ENCODE data around the gene ATP5ME.
A peak's percentile ranks its signal among the peaks of the same experiment; 100 is the strongest.

The ATP5ME gene

GRCh38 chr4:677431-678293 lies 3.6 kb upstream of the ATP5ME start:
- no peak for DNase-seq (ENCODE audit: low spot score)
- peak; percentile 59 for ATAC-seq (ENCODE audit: low read depth)
- no peaks in the 10 kb centered on the region for H3K27me3 ChIP-seq (ENCODE audit: insufficient read depth, poor library complexity, severe bottlenecking)
- no peak for TF ChIP-seq CTCF (IDR thresholded peaks at IDR 0.05; ENCODE audit: poor library complexity, severe bottlenecking)
- H3K27ac ChIP-seq (ENCODE audit: poor library complexity, severe bottlenecking): peak overlapping the region; percentile 9
- no peaks in the 10 kb centered on the region for H3K9me3 ChIP-seq (ENCODE audit: severe bottlenecking)
- H3K36me3 ChIP-seq (ENCODE audit: low read depth): peaks cover 6% of the 10 kb centered on the region
- H3K4me1 ChIP-seq (ENCODE audit: insufficient read depth, poor library complexity, severe bottlenecking): peaks cover 12% of the 10 kb centered on the region
- H3K4me3 ChIP-seq (ENCODE audit: severe bottlenecking): no peak overlapping the region

- Histone ChIP-seq H3K4me3 (ENCODE audit: severe bottlenecking) (no peak overlapping the region), H3K36me3 (ENCODE audit: low read depth) (peaks cover 14% of the 10 kb centered on the region), H3K9me3 (ENCODE audit: severe bottlenecking) (no peaks in the 10 kb centered on the region), H3K4me1 (ENCODE audit: insufficient read depth, poor library complexity, severe bottlenecking) (peaks cover 12% of the 10 kb centered on the region), H3K27ac (ENCODE audit: poor library complexity, severe bottlenecking) (no peak overlapping the region), H3K27me3 (ENCODE audit: insufficient read depth, poor library complexity, severe bottlenecking) (no peaks in the 10 kb centered on the region)
- no peak for ATAC-seq (ENCODE audit: low read depth)
- TF ChIP-seq CTCF (IDR thresholded peaks at IDR 0.05; ENCODE audit: poor library complexity, severe bottlenecking): no peak
- no peak for DNase-seq (ENCODE audit: low spot score)
These were observed 2.8 kb upstream of the ATP5ME start for GRCh38 chr4:676871-677235.

- Histone ChIP-seq H3K4me1 (ENCODE audit: insufficient read depth, poor library complexity, severe bottlenecking) (peaks cover 12% of the 10 kb centered on the region), H3K9me3 (ENCODE audit: severe bottlenecking) (no peaks in the 10 kb centered on the region), H3K27me3 (ENCODE audit: insufficient read depth, poor library complexity, severe bottlenecking) (no peaks in the 10 kb centered on the region), H3K36me3 (ENCODE audit: low read depth) (peaks cover 19% of the 10 kb centered on the region), H3K4me3 (ENCODE audit: severe bottlenecking) (no peak overlapping the region), H3K27ac (ENCODE audit: poor library complexity, severe bottlenecking) (no peak overlapping the region)
- no peak for TF ChIP-seq CTCF (IDR thresholded peaks at IDR 0.05; ENCODE audit: poor library complexity, severe bottlenecking)
- DNase-seq (ENCODE audit: low spot score) (no peak), ATAC-seq (ENCODE audit: low read depth) (no peak)
These were observed 2.1 kb upstream of the ATP5ME start for GRCh38 chr4:675980-676870.

GRCh38 chr4:675036-675882 lies 1.2 kb upstream of the ATP5ME start:
- ATAC-seq (ENCODE audit: low read depth): peak; percentile 0; the same call in 1 of the 3 replicates
- Histone ChIP-seq H3K27ac (ENCODE audit: poor library complexity, severe bottlenecking) (peak overlapping the region; percentile 57), H3K9me3 (ENCODE audit: severe bottlenecking) (no peaks in the 10 kb centered on the region), H3K4me3 (ENCODE audit: severe bottlenecking) (peak overlapping the region; percentile 67), H3K4me1 (ENCODE audit: insufficient read depth, poor library complexity, severe bottlenecking) (peaks cover 12% of the 10 kb centered on the region), H3K27me3 (ENCODE audit: insufficient read depth, poor library complexity, severe bottlenecking) (no peaks in the 10 kb centered on the region), H3K36me3 (ENCODE audit: low read depth) (peaks cover 25% of the 10 kb centered on the region)
- DNase-seq (ENCODE audit: low spot score): no peak
- TF ChIP-seq CTCF (IDR thresholded peaks at IDR 0.05; ENCODE audit: poor library complexity, severe bottlenecking): no peak

Measured in RWPE2 (cell line).